A172 (cell line): Measurements from ENCODE around the gene NARF. TPM values are rescaled to one million over a fixed set of nuclear protein-coding genes. Genes with fewer than 3 reads are reported as not detected.
"Not testable (repeated sequence)": the region's sequence is repeated elsewhere in the genome, so short reads cannot be mapped to it uniquely, and the experiment has no call there.

Experiments
- DNase-seq: peaks from one replicate; pipeline ENCODE4 v3.0.0-alpha.2; 2015; ENCODE audit warnings: low spot score
- total RNA-seq: library from RNA; depleted of rRNA; stranded (reverse); fragments of >200 nt; shearing (Covaris generic); gene quantifications from 2 replicates; pipeline ENCODE4 v1.2.3, GENCODE V29; 2014; rRNA removed

The NARF gene
- total RNA-seq, 1 experiment from 2014 or later, result 59.0 TPM

- DNase-seq, result no peak
Measured at GRCh38 chr17:82536512-82537201, 78.1 kb downstream of the NARF start.

GRCh38 chr17:82537228-82537627 is 78.7 kb downstream of the NARF start:
- DNase-seq, result not testable (repeated sequence)

DNA sequence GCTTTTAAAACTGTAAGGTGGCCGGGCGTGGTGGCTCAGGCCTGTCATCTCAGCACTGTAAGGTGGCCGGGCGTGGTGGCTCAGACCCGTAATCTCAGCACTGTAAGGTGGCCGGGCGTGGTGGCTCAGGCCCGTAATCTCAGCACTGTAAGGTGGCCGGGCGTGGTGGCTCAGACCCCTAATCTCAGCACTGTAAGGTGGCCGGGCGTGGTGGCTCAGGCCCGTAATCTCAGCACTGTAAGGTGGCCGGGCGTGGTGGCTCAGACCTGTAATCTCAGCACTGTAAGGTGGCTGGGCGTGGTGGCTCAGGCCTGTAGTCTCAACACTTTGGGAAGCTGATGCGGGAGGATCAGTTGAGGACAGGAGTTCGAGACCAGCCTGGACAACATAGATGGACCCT is 80.5 kb downstream of the NARF start:
- not testable (repeated sequence) for DNase-seq

Other genes starting within 250 kb of the NARF start
- gene CCDC57, start 245.9 kb upstream of the NARF start, total RNA-seq, result 8.9 and 14.6 TPM in 2 replicates
- 65.3 and 66.7 TPM in 2 replicates for gene SLC16A3, start 229.7 kb upstream of the NARF start, total RNA-seq
- 19.9 and 20.9 TPM in 2 replicates for gene CSNK1D, start 185.0 kb upstream of the NARF start, total RNA-seq
- not detected in 2 replicates for gene CD7, start 141.1 kb upstream of the NARF start, total RNA-seq
- gene SECTM1, start 125.0 kb upstream of the NARF start, total RNA-seq, result 1.2 and 1.6 TPM in 2 replicates
- gene TEX19, start 99.5 kb upstream of the NARF start, total RNA-seq, result 0.22 TPM in 1 of 2 replicates, not detected in the other
- not detected in 2 replicates for gene UTS2R, start 87.0 kb upstream of the NARF start, total RNA-seq
- gene HEXD, start 40.4 kb upstream of the NARF start, total RNA-seq, result 8.7 and 10.5 TPM in 2 replicates
- 38.7 and 41.0 TPM in 2 replicates for gene OGFOD3, start 40.2 kb upstream of the NARF start, total RNA-seq
- gene CYBC1, start 8.0 kb upstream of the NARF start, total RNA-seq, result 56.7 and 121 TPM in 2 replicates
- gene FOXK2, start 61.0 kb downstream of the NARF start, total RNA-seq, result 33.6 and 37.0 TPM in 2 replicates
- gene WDR45B, start 189.7 kb downstream of the NARF start, total RNA-seq, result 90.3 and 96.0 TPM in 2 replicates
- gene RAB40B, start 240.0 kb downstream of the NARF start, total RNA-seq, result 9.9 and 15.0 TPM in 2 replicates